GOT3 (cell line): ENCODE measurements around the gene ERVH48-1.
A peak's percentile ranks its signal among the peaks of the same experiment; 100 is the strongest.
"Not testable (repeated sequence)": the region's sequence is repeated elsewhere in the genome, so short reads cannot be mapped to it uniquely, and the experiment has no call there.

Experiments used
- DNase-seq: peaks from one replicate; lab custom pipeline; 2025; ENCODE audit warnings: mixed read lengths; lab: John Stamatoyannopoulos, UW

ERVH48-1 gene

GRCh38 chr21:42925114-42925926 lies at the start of gene ERVH48-1:
Gene ERVH48-1, minus strand, starts transcription at chr21:42925630. Its CDS starts 6,624 bp downstream, at chr21:42919006.
- DNase-seq: no peak

GRCh38 chr21:42973991-42974831 lies 48.8 kb upstream of the ERVH48-1 start, which contains the start of gene PKNOX1:
Gene PKNOX1, plus strand, starts transcription at chr21:42974562. Its CDS starts 29,820 bp downstream, at chr21:43004382.
- peak; percentile 94 for DNase-seq

GRCh38 chr21:42973309-42973990 lies 48.0 kb upstream of the ERVH48-1 start:
- no peak for DNase-seq

- no peak for DNase-seq
Observed at GRCh38 chr21:42971897-42972275, 46.5 kb upstream of the ERVH48-1 start.

GRCh38 chr21:42970946-42971653 lies 45.7 kb upstream of the ERVH48-1 start:
- no peak for DNase-seq

GRCh38 chr21:42969193-42969600 lies 43.8 kb upstream of the ERVH48-1 start:
- DNase-seq: no peak

GRCh38 chr21:42967616-42968015 lies 42.2 kb upstream of the ERVH48-1 start:
- not testable (repeated sequence) for DNase-seq

GRCh38 chr21:42965211-42965560 lies 39.8 kb upstream of the ERVH48-1 start:
- no peak for DNase-seq

- no peak for DNase-seq
Observed at GRCh38 chr21:42964546-42965210, 39.2 kb upstream of the ERVH48-1 start.

- no peak for DNase-seq
Observed at GRCh38 chr21:42964086-42964485, 38.7 kb upstream of the ERVH48-1 start.

GRCh38 chr21:42962380-42963007 lies 37.1 kb upstream of the ERVH48-1 start:
- DNase-seq: no peak

- DNase-seq: no peak
Observed at GRCh38 chr21:42959728-42960127, 34.3 kb upstream of the ERVH48-1 start.

GRCh38 chr21:42958122-42958521 lies 32.7 kb upstream of the ERVH48-1 start:
- DNase-seq: not testable (repeated sequence)

GRCh38 chr21:42956824-42957630 lies 31.6 kb upstream of the ERVH48-1 start:
- DNase-seq: no peak

- DNase-seq: not testable (repeated sequence)
Observed at GRCh38 chr21:42951193-42951592, 25.8 kb upstream of the ERVH48-1 start.

- not testable (repeated sequence) for DNase-seq
Observed at GRCh38 chr21:42949094-42949755, 23.8 kb upstream of the ERVH48-1 start.

GRCh38 chr21:42942244-42942643 lies 16.8 kb upstream of the ERVH48-1 start:
- no peak for DNase-seq

GRCh38 chr21:42941696-42942085 lies 16.3 kb upstream of the ERVH48-1 start:
- DNase-seq: no peak
